HG02623 (cell line): Measurements from ENCODE around the gene THSD4.
"Not testable (repeated sequence)": the region's sequence is repeated elsewhere in the genome, so short reads cannot be mapped to it uniquely, and the experiment has no call there.

Source experiments
- ATAC-seq: cut with Tn5 transposase; IDR thresholded peaks from one replicate; pipeline ENCODE4 v1.9.1; 2021; ENCODE audit warnings: moderate library complexity; ENCODE audit not compliant: unreplicated experiment

The THSD4 gene

DNA sequence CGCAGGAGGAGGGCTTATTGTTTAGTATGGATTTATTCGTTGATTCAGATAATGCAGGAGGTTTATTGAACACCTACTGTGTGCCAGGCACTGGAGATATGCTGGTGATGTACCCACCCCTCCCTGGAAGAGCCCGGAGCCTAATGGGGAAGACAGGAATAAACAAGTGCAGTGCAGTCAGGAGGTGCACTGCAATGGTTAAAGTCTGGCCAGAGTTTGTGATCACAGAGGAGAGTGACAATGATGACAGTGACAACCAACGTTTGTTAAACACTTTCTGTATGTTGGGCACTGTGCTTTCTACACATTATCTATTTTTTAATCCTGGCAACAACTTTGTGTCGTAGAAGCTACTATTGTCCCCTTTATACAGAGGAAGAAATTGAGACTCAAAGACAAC lies 70.4 kb downstream of the THSD4 start:
- no peak for ATAC-seq

DNA sequence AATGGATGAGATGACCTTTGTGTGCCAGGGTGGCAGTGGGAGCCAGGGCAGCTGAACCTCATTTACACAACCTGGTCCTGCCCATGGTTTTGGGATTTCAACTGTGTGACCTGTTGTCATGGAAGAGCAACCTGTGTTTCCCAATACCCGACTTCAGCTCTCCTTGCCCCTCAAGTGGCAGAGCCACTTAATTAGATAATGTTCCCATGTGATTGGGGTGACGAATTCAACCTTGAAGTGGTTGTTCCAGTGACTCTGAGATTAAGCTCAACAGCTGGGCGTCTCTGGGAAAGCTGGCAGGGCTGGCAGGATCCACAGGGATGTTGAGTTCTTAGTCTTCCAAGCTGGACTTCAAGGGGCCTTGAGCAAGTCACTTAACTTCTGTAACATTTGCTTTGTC lies 71.0 kb downstream of the THSD4 start:
- ATAC-seq: no peak

DNA sequence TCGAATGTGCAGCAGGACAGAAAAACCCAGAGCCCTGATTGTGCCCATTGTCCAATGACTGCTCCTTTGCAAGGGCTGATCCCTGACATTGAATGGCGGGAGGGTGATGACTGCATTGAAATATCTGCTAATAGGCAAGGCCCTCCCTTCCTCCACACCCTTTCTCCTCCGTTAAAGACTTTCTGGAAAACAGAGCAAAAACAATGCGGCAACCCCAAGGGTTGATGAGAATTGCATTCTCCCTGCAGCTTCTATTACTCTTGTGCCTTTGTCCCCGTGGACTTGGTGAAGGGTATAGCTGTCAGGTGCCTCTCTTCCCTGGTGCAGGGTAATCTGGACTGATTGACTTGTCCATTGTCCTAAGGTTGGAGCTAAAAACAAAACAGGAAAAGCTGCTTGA lies 71.8 kb downstream of the THSD4 start:
- no peak for ATAC-seq

DNA sequence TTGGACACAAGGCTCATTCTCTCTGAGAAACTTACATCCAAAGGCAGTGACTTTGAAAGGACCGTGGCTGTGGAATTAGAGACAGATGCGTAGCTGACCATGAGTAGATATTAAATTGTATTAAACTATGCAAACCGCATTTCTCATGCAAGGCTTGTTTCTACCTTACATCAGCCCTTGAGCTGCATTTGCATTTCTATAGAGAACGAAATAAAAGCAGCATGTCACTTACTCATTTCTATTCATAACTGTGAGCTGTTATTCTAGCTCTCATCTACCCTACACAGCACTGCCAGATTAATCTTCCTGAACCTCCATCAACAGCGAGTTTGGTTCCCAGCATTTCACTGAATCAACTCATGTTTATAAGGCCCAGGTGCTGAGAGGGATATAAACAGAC lies 72.3 kb downstream of the THSD4 start:
- ATAC-seq: no peak

DNA sequence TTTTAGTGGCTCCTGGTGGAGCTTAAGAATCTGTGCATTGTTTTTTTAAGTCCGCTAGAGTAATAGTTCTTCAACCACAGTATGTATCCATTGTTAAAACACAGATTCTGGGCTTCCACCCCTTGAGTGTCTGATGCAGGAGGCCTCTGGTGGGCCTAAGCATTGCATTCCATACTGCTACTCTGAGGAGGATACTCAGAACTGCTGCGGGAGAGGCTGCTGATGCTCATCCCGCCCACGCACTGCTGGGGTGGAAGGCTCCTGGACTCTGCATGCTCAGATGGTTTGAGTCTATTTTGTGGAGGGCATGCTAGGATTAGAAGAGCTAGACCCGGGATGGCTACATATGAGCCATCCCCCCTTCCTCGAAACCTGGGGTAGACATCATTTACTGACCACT lies 74.4 kb downstream of the THSD4 start:
- ATAC-seq: no peak

DNA sequence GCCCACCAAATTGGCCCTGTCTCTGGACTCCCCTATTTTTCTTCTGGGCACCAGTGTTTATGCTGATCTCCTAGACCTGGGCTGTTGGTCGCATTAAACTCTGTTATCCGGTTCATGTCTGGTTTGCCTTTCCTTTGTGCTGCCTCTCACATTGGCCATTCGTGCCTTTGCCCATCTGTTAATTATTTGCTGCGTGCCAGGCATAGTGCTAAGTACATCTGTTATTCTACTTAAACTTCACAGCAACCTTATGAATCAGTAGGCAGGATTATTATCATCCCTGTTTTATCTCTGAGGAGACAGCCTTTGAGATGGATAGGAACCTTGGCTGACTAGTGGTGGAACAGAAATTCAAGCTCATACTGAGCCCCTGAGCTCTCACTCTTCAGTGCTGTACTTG lies 76.0 kb downstream of the THSD4 start:
- ATAC-seq: no peak

DNA sequence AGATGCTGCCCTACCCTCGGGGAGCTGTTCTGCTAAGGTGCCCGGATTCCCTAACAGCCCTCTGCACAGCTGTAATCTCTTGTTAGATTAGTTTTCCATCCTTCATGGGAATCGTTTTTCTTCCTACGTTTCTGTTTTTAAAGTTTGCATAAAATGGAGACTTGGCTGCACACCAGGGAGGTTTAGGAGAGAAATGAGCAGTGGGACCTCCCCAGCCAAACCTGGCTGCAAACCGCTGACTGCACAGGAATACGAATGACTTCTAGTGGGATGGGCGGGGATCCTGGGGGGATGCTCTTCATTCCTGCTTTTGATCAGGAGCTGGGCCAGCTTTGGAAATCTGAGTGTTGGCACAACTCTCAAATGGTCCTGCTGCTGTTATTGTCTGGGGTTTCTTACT lies 77.5 kb downstream of the THSD4 start:
- no peak for ATAC-seq

DNA sequence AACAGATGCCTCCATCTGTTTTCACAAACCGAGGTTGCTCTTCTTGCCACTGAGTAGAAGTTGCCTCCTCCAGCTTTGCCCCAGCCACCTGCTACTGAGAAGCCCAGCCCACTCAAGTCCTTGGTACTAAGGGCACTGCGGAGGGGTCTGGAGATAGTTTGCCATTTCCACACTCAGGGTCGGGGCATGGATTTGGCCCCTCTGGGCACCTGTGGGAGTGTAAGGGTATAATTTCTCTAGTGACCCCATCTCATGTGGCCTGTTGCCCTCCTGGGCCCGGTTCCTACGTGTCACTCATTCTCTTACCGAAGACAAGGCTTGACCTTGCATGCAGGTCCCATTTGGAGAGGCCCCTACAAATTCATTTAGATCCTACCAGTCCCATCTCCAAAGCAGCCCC lies 79.0 kb downstream of the THSD4 start:
- no peak for ATAC-seq

DNA sequence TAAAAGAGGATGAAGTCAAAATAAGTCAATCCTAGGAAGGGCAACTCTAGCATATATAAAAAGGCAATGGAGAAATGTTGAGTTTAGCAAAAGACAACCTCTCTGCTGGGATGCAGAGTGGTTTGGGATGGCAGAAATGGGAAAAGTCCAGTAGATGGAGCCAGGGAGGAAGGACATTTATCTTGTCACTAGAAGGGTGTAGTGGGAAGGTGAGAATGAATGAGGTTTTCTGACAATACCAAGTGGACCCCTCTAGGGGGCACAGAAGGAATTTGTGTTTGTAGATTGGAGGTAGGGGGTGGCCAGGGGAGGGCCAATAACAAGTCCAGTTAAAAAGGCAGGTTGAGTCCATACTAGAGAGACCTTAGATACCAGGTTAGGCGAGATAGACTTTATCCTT lies 80.0 kb downstream of the THSD4 start:
- ATAC-seq: no peak

DNA sequence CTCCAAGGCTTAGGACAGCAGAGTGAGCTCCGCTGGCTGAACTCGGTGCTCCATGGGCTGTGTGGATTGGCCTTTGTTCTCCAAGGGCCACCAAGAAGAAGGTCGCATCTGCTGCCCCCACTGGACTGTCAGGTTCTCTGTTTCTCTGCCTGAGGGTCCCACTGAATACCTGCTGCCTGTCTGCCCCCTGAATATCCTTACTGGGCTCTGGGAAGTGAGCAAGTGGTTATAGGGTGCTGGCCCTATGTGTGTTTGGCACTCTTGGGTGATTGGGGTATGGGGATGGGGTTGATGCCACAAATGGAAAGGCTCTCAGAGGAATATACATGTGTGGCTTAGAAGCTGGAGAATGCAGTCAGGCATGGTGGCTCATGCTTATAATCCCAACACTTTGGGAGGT lies 82.3 kb downstream of the THSD4 start:
- no peak for ATAC-seq

DNA sequence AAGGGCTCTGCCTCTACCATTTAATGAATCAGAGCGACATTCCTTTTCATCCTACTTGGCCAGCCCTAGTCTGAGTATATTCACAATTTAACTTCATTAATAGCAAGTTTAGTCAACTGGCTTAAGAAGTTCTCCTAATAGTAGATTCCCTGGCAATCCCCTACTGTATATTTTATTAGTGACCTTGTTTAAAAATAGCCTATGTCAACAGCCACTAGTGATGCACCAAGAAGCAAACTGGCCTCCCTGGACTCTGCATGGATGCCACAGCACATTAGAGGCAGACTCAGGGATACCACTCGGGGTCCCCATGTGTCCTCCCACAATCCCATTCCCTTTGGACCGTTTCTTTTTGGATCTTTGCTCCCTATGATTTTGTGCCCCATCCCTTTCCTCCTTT lies 83.6 kb downstream of the THSD4 start:
- ATAC-seq: no peak

DNA sequence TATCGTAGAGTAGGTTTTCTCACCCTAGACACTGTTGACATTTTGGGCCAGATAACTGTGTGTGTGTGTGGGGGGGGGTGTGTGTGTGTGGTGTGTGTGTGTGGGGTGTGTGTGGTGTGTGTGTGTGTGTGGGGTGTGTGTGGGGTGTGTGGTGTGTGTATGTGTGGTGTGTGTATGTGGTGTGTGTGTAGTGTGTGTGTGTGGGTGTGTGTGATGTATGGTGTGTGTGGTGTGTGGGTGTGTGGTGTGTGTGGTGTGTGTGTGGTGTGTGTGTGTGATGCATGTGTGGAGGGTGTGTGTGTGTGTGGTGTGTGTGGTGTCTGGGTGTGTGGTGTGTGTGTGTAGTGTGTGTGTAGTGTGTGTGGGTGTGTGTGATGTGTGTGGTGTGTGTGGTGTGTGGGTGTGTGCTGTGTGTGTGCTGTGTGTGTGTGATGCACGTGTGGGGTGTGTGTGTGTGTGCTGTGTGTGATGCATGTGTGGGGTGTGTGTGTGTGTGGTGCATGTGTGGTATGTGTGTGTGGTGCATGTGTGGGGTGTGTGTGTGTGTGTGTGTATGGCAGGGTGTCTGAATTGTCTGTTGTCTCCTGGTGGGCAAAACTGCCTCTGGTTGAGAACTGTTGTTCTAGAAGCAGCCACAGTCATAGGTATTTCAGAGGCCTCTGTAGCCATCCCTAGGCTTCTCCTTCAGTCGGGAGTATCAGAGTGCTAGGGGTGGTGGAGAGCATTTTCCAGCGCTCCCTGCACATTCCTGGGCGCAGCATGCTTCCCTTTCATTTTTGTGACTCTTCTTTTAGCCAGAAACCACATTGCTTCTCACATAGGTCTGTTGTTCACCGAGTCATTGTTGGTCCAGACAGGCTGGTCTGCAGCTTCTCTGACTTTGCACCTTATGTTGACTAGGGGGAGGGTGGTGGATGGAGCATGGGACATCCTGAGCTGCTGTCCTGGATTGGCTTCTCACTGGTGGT lies 84.4 kb downstream of the THSD4 start:
- ATAC-seq: no peak

DNA sequence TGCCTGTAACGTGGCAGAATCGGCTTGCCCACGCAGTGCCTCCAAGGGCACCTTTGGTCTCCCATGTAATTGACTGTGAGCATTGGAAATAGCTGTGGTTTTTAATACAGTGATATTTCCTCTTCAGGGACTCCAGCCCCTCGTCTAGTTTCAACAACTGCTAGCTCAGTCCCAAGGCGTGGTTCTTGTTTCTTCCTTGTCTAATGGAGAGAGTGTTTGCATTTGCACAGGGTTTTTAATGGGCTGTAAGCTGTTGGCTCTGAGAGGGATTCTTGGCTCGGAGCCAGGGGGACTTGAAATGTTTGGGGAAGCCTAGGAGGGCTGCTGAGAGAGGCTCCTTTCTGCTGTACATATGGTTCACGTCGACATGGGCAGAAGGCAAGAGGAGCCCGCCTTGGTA lies 86.2 kb downstream of the THSD4 start:
- no peak for ATAC-seq

DNA sequence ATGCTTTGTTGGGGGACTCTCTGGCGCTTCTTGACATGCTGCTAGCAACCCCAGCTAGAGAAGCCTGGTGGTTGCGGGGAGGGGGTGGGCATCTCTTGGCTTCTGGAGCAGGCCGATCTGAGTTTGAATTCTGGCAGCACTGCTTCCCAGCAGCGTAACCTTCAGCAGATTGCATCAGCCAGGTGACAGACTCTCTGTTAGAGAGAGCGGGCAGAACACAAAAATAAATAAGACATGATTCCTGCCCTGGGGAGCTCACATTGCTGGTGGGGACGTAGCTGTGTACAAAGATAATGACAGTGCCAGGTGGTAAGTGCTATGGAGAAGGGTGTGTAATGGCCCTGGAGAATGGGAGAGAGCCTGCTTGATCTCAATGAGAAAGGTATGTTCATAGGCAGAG lies 87.4 kb downstream of the THSD4 start:
- no peak for ATAC-seq

DNA sequence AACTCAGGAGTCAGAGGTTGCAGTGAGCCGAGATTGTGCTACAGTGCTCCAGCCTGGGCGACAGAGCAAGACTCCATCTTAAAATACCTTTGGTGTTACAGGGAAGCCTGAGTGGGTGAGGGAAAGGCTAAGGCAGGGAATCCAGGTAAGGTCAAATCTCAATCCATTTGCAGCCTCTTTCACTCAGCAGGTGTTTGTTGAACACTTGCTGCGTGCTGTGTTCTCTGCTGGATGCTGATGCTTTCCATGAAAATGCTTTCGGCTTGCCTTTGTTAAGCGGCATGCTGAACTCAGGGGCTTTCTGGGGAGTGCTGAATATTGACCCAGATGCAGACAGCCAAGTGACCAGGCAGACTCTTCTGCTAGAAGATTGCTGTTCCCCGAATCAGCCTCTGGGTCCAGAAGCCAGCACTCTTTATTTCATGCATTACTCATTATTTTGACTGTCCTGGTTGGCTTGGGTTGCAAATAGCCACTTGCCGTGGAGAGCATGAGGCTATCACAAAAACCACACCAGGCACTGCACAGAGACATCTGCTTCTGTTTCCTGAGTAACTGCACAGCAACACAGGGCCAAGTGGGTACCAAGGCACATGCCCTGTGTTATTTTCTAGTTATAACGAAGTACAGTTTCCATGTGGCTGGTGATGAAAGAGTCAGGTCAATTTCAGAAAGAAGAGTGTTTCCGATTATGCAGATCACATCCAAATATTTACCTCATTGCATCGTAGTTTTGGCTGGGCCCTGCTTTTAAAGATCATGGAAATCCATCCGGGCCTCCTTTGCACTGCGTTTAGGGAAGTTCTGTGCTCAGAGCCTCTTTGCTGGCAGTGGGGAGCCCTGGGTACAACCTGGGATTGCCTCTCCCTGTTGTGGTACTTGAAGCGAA lies 88.6 kb downstream of the THSD4 start:
- ATAC-seq: no peak

DNA sequence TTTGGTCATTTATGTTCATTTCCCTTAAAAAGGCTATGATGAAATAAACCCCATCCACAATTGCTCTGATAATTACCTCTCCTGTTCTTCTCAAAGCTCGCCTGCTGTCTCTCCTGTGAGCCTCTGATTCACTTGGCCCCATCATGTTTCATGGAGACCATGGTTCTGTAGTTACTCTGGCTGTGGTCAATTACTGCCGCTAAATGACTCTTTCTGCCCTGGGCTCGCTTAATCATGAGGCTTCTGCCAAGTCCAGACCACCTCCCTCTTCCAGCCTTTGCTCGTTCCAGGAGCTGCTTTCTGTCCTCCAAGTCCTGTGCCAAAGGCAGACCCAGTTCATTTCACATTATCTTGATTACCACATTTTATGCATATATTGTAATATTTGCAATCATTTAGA lies 91.9 kb downstream of the THSD4 start:
- ATAC-seq: no peak

DNA sequence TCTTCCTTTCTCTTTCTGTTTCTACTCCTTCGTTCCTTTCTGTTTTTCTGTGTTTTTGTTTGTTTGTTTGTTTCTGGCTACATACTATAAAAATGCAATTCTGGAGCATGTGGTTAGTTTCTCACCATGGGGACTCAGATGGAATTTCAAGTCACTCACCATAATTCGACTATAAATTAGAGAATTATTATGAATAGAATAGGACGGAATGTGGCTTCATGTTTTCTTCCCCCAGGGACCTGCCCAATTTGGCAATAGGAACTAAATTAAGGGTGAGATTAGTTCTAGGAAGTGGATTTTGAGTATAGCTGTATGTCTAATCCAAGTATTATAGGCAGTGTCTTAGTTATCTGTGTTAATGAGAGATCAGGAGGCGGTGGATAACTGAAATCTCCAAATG lies 96.9 kb downstream of the THSD4 start:
- ATAC-seq: no peak

DNA sequence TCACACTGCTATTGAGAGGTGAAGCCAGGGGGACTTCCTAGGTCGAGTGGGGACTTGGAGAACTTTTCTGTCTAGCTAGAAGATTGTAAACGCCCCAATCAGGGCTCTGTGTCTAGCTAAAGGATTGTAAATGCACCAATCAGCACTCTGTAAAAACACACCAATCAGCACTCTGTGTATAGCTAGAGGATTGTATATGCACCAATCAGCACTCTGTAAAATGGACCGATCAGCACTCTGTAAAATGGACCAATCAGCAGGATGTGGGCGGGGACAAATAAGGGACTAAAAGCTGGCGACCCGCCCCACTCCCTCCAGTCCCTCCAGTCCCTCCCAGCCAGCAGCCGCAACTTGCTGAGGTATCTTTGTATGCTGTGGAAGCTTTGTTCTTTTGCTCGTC lies 98.7 kb downstream of the THSD4 start:
- not testable (repeated sequence) for ATAC-seq

DNA sequence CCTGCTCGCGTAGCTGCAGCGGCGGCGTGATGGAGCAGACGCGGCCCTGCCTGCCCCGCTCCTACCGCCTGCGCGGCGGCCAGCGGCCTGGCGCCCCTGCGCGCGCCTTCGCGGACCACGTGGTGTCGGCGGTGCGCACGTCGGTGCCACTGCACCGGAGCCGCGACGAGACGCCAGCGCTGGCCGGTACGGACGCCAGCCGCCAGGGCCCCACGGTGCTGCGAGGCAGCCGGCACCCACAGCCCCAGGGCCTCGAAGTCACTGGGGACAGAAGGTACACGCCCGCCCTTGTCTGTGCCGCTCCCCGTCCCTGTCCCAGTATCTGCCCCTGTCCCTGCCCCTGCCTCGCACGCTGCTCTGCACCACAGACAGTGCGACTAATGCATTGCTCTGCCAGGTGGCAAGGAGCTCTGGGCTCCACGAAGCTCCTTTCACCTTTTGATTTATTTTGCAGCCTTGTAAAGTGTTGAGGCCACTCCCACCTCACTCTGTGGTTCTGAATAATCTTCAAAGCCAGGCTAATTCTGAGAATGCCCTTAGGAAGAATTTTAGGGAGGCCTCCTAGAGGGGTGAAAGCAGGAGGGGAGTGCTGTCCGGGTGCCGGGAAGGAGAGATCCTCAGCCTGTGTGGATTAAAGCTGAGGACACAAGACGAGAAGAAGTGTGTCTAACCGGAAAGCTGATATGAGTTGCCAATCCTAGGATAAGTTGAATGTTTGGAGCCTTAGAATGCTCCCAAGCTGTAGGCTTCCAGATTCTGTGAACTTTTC lies 100.0 kb downstream of the THSD4 start:
- no peak for ATAC-seq

DNA sequence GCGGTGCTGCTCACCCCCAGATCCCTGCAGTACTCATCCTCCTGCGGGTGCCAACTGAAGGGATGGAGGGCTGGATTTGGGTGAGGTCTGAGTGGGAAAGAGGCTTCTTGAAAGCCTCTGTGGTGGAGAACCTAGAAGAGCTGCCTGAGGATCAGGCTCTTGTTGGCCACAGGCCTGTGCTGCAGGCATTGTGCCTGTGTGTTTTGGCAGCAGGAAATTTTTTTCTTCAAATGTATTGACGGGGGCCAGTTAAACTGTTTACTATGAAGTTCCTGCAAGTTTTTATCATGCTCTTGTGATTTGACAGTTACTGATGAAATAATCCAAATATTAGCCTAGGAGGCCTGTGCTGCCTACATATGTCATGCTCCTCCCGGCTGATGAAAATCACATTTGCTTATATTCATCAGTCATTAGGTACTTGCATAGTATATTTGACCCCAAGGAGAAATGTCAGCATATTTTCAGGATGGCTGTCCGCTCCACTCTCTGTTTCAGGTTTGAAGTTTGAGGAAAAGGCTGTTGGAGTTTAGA lies 103.1 kb downstream of the THSD4 start:
- no peak for ATAC-seq

DNA sequence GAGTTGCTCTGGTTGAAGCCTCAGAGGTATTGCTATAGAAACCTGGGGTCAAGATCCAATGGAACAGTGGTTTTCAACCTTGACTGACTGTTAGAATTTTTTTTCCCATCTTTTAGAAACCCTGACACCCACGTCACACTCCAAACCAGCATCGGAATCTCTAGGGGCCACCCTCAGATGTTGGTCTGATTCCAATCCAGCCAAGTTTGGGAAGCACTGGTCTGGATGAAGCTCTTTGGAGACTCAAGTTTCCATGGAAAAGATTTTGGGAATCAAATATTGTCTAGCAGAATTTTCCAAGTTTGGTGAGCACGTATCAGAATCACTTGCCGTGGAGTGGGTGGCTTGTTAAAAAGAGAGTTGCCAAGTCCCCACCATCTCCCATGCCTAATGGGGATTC lies 103.8 kb downstream of the THSD4 start:
- ATAC-seq: no peak
